HEK293 (cell line): ENCODE data around the gene OGFOD2.
A peak's percentile ranks its signal among the peaks of the same experiment; 100 is the strongest.

ENCODE experiments used
- GLI2 ChIP-seq: fragments of 450-650 bp; formaldehyde crosslinking; IDR thresholded peaks from 2 replicates; pipeline ENCODE4; 2017; ENCODE audit warnings: missing biosample characterization, missing genetic modification characterization, low read depth, borderline replicate concordance
- GLI4 ChIP-seq: fragments of 450-650 bp; formaldehyde crosslinking; IDR thresholded peaks from 2 replicates; pipeline ENCODE4 v1.5.1; 2016; ENCODE audit warnings: missing biosample characterization, missing genetic modification characterization
- GLIS1 ChIP-seq: fragments of 450-650 bp; formaldehyde crosslinking; IDR thresholded peaks from 2 replicates; pipeline ENCODE4 v1.5.1; 2016; ENCODE audit warnings: missing biosample characterization, missing genetic modification characterization
- HOXD13 ChIP-seq: sonication (generic); formaldehyde crosslinking; IDR thresholded peaks from 2 replicates; pipeline ENCODE4 v1.8.0; 2022; ENCODE audit warnings: missing genetic modification reagents, borderline replicate concordance
- KLF8 ChIP-seq: fragments of 450-650 bp; formaldehyde crosslinking; IDR thresholded peaks from 2 replicates; pipeline ENCODE4 v1.5.1; 2016; ENCODE audit warnings: missing biosample characterization, missing genetic modification characterization
- MEIS1 ChIP-seq: sonication (generic); formaldehyde crosslinking; IDR thresholded peaks from 2 replicates; pipeline ENCODE4 v1.8.1; 2022; ENCODE audit warnings: missing genetic modification reagents, mild to moderate bottlenecking, borderline replicate concordance
- SP3 ChIP-seq: fragments of 450-650 bp; formaldehyde crosslinking; IDR thresholded peaks from 2 replicates; pipeline ENCODE4 v1.5.1; 2016; ENCODE audit warnings: missing biosample characterization, missing genetic modification characterization
- YY2 ChIP-seq: fragments of 450-650 bp; formaldehyde crosslinking; IDR thresholded peaks from 2 replicates; pipeline ENCODE4 v1.5.1; 2016; ENCODE audit warnings: missing biosample characterization, missing genetic modification characterization
- ZBTB17 ChIP-seq: fragments of 450-650 bp; formaldehyde crosslinking; IDR thresholded peaks from 2 replicates; pipeline ENCODE4 v1.5.1; 2016; ENCODE audit warnings: missing biosample characterization, missing genetic modification characterization
- ZBTB7A ChIP-seq: fragments of 450-650 bp; formaldehyde crosslinking; IDR thresholded peaks from 2 replicates; pipeline ENCODE4 v1.5.1; 2016; ENCODE audit warnings: low read depth, missing biosample characterization, missing genetic modification characterization
- ZFP37 ChIP-seq: fragments of 450-650 bp; formaldehyde crosslinking; IDR thresholded peaks from 2 replicates; pipeline ENCODE4 v1.5.1; 2016; ENCODE audit warnings: missing biosample characterization, missing genetic modification characterization
- ZFP69B ChIP-seq: fragments of 450-650 bp; formaldehyde crosslinking; IDR thresholded peaks from 2 replicates; pipeline ENCODE4 v1.5.1; 2016; ENCODE audit warnings: missing biosample characterization, missing genetic modification characterization
- ZNF324 ChIP-seq: fragments of 450-650 bp; formaldehyde crosslinking; IDR thresholded peaks from 2 replicates; pipeline ENCODE4 v1.5.1; 2016; ENCODE audit warnings: missing biosample characterization, missing genetic modification characterization
- ZNF350 ChIP-seq: fragments of 450-650 bp; formaldehyde crosslinking; IDR thresholded peaks from 2 replicates; pipeline ENCODE4 v1.5.0; 2017; ENCODE audit warnings: missing biosample characterization, mild to moderate bottlenecking, missing genetic modification characterization
- ZNF394 ChIP-seq: fragments of 450-650 bp; formaldehyde crosslinking; IDR thresholded peaks from 2 replicates; pipeline ENCODE4 v1.5.1; 2016; ENCODE audit warnings: missing biosample characterization, missing genetic modification characterization, mild to moderate bottlenecking, moderate library complexity, borderline replicate concordance
- ZNF416 ChIP-seq: fragments of 450-650 bp; formaldehyde crosslinking; IDR thresholded peaks from 2 replicates; pipeline ENCODE4 v1.5.1; 2016; ENCODE audit warnings: missing biosample characterization, missing genetic modification characterization
- ZNF48 ChIP-seq: fragments of 450-650 bp; formaldehyde crosslinking; IDR thresholded peaks from 2 replicates; pipeline ENCODE4 v1.5.1; 2016; ENCODE audit warnings: missing biosample characterization, missing genetic modification characterization
- ZNF548 ChIP-seq: fragments of 450-650 bp; formaldehyde crosslinking; IDR thresholded peaks from 2 replicates; pipeline ENCODE4 v1.5.1; 2016; ENCODE audit warnings: missing biosample characterization, missing genetic modification characterization
- ZNF558 ChIP-seq: fragments of 450-650 bp; formaldehyde crosslinking; IDR thresholded peaks from 2 replicates; pipeline ENCODE4 v1.5.1; 2016; ENCODE audit warnings: missing biosample characterization, missing genetic modification characterization
- ZNF621 ChIP-seq: fragments of 450-650 bp; formaldehyde crosslinking; IDR thresholded peaks from 2 replicates; pipeline ENCODE4 v1.5.1; 2017; ENCODE audit warnings: missing biosample characterization, missing genetic modification characterization
- ZNF629 ChIP-seq: fragments of 450-650 bp; formaldehyde crosslinking; IDR thresholded peaks from 2 replicates; pipeline ENCODE4 v1.5.1; 2017; ENCODE audit warnings: missing biosample characterization, missing genetic modification characterization
- ZNF654 ChIP-seq: fragments of 450-650 bp; formaldehyde crosslinking; IDR thresholded peaks from 2 replicates; pipeline ENCODE4 v1.5.1; 2016; ENCODE audit warnings: low read depth, missing biosample characterization, missing genetic modification characterization
- ZNF76 ChIP-seq: fragments of 450-650 bp; formaldehyde crosslinking; IDR thresholded peaks from 2 replicates; pipeline ENCODE4; 2016; ENCODE audit warnings: low read depth, missing biosample characterization, missing genetic modification characterization, borderline replicate concordance
- ZNF776 ChIP-seq: fragments of 450-650 bp; formaldehyde crosslinking; IDR thresholded peaks from 2 replicates; pipeline ENCODE4 v1.5.0; 2017; ENCODE audit warnings: missing biosample characterization, missing genetic modification characterization, borderline replicate concordance
- ZNF777 ChIP-seq: fragments of 450-650 bp; formaldehyde crosslinking; IDR thresholded peaks from 2 replicates; pipeline ENCODE4 v1.5.1; 2017; ENCODE audit warnings: missing biosample characterization, missing genetic modification characterization, borderline replicate concordance
- TF ChIP-seq, protein P1 (sequence below): fragments of 450-650 bp; formaldehyde crosslinking; IDR thresholded peaks from 2 replicates; pipeline ENCODE4 v1.5.1; 2016; ENCODE audit warnings: missing biosample characterization, missing genetic modification characterization
- TF ChIP-seq, protein P2 (sequence below): fragments of 450-650 bp; formaldehyde crosslinking; IDR thresholded peaks from 2 replicates; pipeline ENCODE4 v1.5.1; 2016; ENCODE audit warnings: missing biosample characterization, missing genetic modification characterization, borderline replicate concordance
- TF ChIP-seq, protein P3 (sequence below): fragments of 450-650 bp; formaldehyde crosslinking; IDR thresholded peaks from 2 replicates; pipeline ENCODE4 v1.5.1; 2017; ENCODE audit warnings: missing biosample characterization, missing genetic modification characterization
- TF ChIP-seq, protein P4 (sequence below): fragments of 450-650 bp; formaldehyde crosslinking; IDR thresholded peaks from 2 replicates; pipeline ENCODE4 v1.5.1; 2016; ENCODE audit warnings: missing biosample characterization, missing genetic modification characterization

The OGFOD2 gene

DNA sequence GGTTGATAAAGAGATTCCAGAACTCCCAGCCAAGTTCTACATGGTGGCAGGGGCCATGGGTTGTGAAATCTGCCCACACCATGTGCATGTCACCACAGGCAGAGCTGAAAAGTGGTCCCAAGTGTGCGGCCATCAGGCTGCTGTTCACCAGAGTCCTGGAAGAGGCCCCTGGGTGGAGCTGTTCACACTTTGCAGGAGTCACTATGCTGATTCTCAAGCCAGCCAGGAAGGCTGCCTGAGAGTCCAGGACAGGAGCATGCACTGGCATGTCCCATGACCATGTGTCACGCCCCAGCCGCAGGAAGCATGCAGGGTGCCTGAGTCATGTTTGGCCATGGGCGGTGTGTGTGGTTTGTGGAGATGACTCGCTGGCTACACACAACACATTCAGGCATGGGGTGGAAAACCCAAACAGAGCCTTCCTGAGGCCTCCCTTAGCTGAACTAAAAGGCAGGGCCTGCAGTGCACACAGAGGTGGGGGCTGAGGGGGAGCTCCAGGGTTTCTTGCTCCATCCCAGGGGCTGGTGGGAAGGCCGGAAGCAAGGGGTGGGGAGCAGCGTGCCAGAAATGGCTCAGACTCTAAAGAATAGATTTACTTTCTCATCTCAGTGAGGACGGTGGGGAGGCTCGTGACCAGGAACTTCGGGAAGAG is 28.2 kb upstream of the OGFOD2 start (continued):
- TF ChIP-seq, protein P1, sequence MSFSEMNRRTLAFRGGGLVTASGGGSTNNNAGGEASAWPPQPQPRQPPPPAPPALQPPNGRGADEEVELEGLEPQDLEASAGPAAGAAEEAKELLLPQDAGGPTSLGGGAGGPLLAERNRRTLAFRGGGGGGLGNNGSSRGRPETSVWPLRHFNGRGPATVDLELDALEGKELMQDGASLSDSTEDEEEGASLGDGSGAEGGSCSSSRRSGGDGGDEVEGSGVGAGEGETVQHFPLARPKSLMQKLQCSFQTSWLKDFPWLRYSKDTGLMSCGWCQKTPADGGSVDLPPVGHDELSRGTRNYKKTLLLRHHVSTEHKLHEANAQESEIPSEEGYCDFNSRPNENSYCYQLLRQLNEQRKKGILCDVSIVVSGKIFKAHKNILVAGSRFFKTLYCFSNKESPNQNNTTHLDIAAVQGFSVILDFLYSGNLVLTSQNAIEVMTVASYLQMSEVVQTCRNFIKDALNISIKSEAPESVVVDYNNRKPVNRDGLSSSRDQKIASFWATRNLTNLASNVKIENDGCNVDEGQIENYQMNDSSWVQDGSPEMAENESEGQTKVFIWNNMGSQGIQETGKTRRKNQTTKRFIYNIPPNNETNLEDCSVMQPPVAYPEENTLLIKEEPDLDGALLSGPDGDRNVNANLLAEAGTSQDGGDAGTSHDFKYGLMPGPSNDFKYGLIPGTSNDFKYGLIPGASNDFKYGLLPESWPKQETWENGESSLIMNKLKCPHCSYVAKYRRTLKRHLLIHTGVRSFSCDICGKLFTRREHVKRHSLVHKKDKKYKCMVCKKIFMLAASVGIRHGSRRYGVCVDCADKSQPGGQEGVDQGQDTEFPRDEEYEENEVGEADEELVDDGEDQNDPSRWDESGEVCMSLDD (tag by site-specific recombination): no peak
- TF ChIP-seq, protein P2, sequence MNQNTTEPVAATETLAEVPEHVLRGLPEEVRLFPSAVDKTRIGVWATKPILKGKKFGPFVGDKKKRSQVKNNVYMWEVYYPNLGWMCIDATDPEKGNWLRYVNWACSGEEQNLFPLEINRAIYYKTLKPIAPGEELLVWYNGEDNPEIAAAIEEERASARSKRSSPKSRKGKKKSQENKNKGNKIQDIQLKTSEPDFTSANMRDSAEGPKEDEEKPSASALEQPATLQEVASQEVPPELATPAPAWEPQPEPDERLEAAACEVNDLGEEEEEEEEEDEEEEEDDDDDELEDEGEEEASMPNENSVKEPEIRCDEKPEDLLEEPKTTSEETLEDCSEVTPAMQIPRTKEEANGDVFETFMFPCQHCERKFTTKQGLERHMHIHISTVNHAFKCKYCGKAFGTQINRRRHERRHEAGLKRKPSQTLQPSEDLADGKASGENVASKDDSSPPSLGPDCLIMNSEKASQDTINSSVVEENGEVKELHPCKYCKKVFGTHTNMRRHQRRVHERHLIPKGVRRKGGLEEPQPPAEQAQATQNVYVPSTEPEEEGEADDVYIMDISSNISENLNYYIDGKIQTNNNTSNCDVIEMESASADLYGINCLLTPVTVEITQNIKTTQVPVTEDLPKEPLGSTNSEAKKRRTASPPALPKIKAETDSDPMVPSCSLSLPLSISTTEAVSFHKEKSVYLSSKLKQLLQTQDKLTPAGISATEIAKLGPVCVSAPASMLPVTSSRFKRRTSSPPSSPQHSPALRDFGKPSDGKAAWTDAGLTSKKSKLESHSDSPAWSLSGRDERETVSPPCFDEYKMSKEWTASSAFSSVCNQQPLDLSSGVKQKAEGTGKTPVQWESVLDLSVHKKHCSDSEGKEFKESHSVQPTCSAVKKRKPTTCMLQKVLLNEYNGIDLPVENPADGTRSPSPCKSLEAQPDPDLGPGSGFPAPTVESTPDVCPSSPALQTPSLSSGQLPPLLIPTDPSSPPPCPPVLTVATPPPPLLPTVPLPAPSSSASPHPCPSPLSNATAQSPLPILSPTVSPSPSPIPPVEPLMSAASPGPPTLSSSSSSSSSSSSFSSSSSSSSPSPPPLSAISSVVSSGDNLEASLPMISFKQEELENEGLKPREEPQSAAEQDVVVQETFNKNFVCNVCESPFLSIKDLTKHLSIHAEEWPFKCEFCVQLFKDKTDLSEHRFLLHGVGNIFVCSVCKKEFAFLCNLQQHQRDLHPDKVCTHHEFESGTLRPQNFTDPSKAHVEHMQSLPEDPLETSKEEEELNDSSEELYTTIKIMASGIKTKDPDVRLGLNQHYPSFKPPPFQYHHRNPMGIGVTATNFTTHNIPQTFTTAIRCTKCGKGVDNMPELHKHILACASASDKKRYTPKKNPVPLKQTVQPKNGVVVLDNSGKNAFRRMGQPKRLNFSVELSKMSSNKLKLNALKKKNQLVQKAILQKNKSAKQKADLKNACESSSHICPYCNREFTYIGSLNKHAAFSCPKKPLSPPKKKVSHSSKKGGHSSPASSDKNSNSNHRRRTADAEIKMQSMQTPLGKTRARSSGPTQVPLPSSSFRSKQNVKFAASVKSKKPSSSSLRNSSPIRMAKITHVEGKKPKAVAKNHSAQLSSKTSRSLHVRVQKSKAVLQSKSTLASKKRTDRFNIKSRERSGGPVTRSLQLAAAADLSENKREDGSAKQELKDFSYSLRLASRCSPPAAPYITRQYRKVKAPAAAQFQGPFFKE (tag by site-specific recombination): no peak
- TF ChIP-seq ZNF48 (tag by site-specific recombination) (no peak), GLIS1 (tag by site-specific recombination) (peak; percentile 73), SP3 (tag by site-specific recombination) (no peak; the same call in 1 of the 2 replicates), ZNF629 (tag by site-specific recombination) (peak; percentile 81), ZNF416 (tag by site-specific recombination) (no peak), MEIS1 (CRISPR knock-in tag) (no peak), ZNF548 (tag by site-specific recombination) (no peak), ZFP37 (tag by site-specific recombination) (peak; percentile 51; the same call in 1 of the 2 replicates), ZNF76 (tag by site-specific recombination) (no peak), ZNF621 (tag by site-specific recombination) (no peak), KLF8 (peak; percentile 76; the same call in 1 of the 2 replicates), ZNF654 (tag by site-specific recombination) (no peak), GLI4 (tag by site-specific recombination) (no peak), ZNF777 (no peak), HOXD13 (CRISPR knock-in tag) (no peak), ZBTB17 (peak; percentile 82), ZNF350 (tag by site-specific recombination) (no peak), ZBTB7A (tag by site-specific recombination) (no peak), YY2 (tag by site-specific recombination) (0 out of 2 replicates have a peak, but pooled peaks have one; percentile 27), ZFP69B (tag by site-specific recombination) (no peak), ZNF394 (peak; percentile 67; the same call in 1 of the 2 replicates), ZNF776 (tag by site-specific recombination) (no peak), ZNF324 (tag by site-specific recombination) (no peak), GLI2 (tag by site-specific recombination) (no peak), ZNF558 (tag by site-specific recombination) (0 out of 2 replicates have a peak, but pooled peaks have one; percentile 24)
- TF ChIP-seq, protein P3, sequence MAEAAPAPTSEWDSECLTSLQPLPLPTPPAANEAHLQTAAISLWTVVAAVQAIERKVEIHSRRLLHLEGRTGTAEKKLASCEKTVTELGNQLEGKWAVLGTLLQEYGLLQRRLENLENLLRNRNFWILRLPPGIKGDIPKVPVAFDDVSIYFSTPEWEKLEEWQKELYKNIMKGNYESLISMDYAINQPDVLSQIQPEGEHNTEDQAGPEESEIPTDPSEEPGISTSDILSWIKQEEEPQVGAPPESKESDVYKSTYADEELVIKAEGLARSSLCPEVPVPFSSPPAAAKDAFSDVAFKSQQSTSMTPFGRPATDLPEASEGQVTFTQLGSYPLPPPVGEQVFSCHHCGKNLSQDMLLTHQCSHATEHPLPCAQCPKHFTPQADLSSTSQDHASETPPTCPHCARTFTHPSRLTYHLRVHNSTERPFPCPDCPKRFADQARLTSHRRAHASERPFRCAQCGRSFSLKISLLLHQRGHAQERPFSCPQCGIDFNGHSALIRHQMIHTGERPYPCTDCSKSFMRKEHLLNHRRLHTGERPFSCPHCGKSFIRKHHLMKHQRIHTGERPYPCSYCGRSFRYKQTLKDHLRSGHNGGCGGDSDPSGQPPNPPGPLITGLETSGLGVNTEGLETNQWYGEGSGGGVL: peak; percentile 86
- TF ChIP-seq, protein P4, sequence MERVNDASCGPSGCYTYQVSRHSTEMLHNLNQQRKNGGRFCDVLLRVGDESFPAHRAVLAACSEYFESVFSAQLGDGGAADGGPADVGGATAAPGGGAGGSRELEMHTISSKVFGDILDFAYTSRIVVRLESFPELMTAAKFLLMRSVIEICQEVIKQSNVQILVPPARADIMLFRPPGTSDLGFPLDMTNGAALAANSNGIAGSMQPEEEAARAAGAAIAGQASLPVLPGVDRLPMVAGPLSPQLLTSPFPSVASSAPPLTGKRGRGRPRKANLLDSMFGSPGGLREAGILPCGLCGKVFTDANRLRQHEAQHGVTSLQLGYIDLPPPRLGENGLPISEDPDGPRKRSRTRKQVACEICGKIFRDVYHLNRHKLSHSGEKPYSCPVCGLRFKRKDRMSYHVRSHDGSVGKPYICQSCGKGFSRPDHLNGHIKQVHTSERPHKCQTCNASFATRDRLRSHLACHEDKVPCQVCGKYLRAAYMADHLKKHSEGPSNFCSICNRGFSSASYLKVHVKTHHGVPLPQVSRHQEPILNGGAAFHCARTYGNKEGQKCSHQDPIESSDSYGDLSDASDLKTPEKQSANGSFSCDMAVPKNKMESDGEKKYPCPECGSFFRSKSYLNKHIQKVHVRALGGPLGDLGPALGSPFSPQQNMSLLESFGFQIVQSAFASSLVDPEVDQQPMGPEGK: peak; percentile 80
